ENCODE measurements around the gene AMPH. TPM values are rescaled to one million over a fixed set of nuclear protein-coding genes. Genes with fewer than 3 reads are reported as not detected.
"Not testable (repeated sequence)": the region's sequence is repeated elsewhere in the genome, so short reads cannot be mapped to it uniquely, and the experiment has no call there.

AMPH gene
- total RNA-seq, 1 donor from 2014 or later = 22.1 TPM

DNA sequence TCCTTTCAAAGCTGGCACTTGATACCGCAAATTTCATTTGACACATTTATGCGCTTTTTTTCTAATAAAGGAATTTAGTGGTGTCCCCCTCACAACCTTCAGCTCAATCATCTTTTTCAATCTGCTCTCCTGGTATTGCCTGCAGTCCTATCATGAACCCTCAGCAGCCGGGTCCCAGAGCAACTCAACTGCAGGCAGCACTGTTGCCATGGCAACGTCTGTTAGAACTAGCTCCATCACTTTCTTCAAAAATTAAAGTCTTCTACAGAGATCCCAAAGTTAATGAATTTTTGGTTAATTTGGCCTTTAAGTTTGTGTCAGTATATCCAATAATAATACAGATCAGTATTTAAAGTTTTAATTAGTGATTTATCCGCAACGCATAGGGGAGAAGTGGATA lies 221.6 kb downstream of the AMPH start:
- no peak for TF ChIP-seq CTCF (IDR thresholded peaks at IDR 0.05)
- Histone ChIP-seq H3K36me3 (no peaks in the 10 kb centered on the region), H3K4me1 (no peaks in the 10 kb centered on the region), H3K4me3 (no peak overlapping the region), H3K27ac (no peak overlapping the region), H3K9me3 (peaks cover 6 to 7% of the 10 kb centered on the region in 2 donors), H3K27me3 (no peaks in the 10 kb centered on the region)
- intact Hi-C loops (cut with DNase I) = no loop called here
- no peak for DNase-seq (ENCODE audit: low spot score in 2 of 2)

- no peaks in the 10 kb centered on the region for H3K9me3 ChIP-seq
- TF ChIP-seq CTCF (IDR thresholded peaks at IDR 0.05) = peak; percentile 37 to 84 (median 72)
- no peak overlapping the region for H3K4me3 ChIP-seq
- H3K27ac ChIP-seq = no peak overlapping the region
- no peaks in the 10 kb centered on the region for H3K27me3 ChIP-seq
- H3K4me1 ChIP-seq = no peaks in the 10 kb centered on the region
- H3K36me3 ChIP-seq = no peaks in the 10 kb centered on the region
- intact Hi-C loops (cut with DNase I) = loop anchor here (2.0 to 5.0 kb wide), 2 partner anchors 262 to 348 kb away; no protein-coding TSS in a partner anchor
- DNase-seq (ENCODE audit: low spot score in 2 of 2) = peak in 1 of 2 donors; percentile 65
Measured at GRCh38 chr7:38398725-38399321, 232.3 kb downstream of the AMPH start.

- Histone ChIP-seq H3K36me3 (no peaks in the 10 kb centered on the region), H3K4me1 (no peaks in the 10 kb centered on the region), H3K27me3 (no peaks in the 10 kb centered on the region), H3K9me3 (no peaks in the 10 kb centered on the region), H3K27ac (no peak overlapping the region), H3K4me3 (no peak overlapping the region)
- DNase-seq (ENCODE audit: low spot score in 2 of 2) = no peak
- intact Hi-C loops (cut with DNase I) = loop anchor here (5.0 kb wide), 1 partner anchor 350 kb away; no protein-coding TSS in a partner anchor
- no peak for TF ChIP-seq CTCF (IDR thresholded peaks at IDR 0.05)
Measured at GRCh38 chr7:38396852-38397251, 234.3 kb downstream of the AMPH start.

GRCh38 chr7:38395921-38396552 lies 235.1 kb downstream of the AMPH start:
- not testable (repeated sequence) for H3K4me3 ChIP-seq; H3K9me3 ChIP-seq; H3K36me3 ChIP-seq; H3K4me1 ChIP-seq; H3K27me3 ChIP-seq; DNase-seq (ENCODE audit: low spot score in 2 of 2); H3K27ac ChIP-seq
- intact Hi-C loops (cut with DNase I) = loop anchor here (5.0 kb wide), 1 partner anchor 351 kb away; no protein-coding TSS in a partner anchor

DNA sequence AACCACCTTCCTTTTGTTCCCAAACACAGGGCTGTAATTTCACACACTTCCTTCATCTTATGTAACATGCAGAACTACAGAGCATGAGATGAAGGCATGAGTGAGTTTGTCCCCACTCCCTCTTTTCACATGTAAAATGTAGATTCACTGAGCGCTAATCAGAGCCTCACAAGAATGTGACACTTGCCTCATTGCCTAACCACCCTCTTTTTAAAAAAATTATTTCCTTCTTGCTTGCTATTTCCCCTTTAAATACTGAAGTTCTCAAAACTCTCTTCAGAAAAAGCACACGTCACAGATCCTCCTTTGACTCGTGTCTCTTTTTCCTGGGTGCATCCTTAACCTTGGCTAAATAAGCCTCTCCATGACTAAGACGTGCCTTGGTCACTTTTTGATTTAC lies 236.5 kb downstream of the AMPH start:
- Histone ChIP-seq H3K27ac (no peak overlapping the region), H3K36me3 (no peaks in the 10 kb centered on the region), H3K9me3 (no peaks in the 10 kb centered on the region), H3K4me3 (no peak overlapping the region), H3K4me1 (no peaks in the 10 kb centered on the region), H3K27me3 (no peaks in the 10 kb centered on the region)
- no peak for DNase-seq (ENCODE audit: low spot score in 2 of 2)
- TF ChIP-seq CTCF (IDR thresholded peaks at IDR 0.05) = no peak
- intact Hi-C loops (cut with DNase I) = loop anchor here (5.0 kb wide), 1 partner anchor 353 kb away; no protein-coding TSS in a partner anchor

- no peaks in the 10 kb centered on the region for H3K4me1 ChIP-seq
Measured at GRCh38 chr7:38393874-38394273, 237.3 kb downstream of the AMPH start.

More at GRCh38 chr7:38393874-38394273, 237.3 kb downstream of the AMPH start:
- Histone ChIP-seq H3K27me3 (no peaks in the 10 kb centered on the region), H3K4me3 (no peak overlapping the region), H3K36me3 (no peaks in the 10 kb centered on the region), H3K9me3 (no peaks in the 10 kb centered on the region), H3K27ac (no peak overlapping the region)
- TF ChIP-seq CTCF (IDR thresholded peaks at IDR 0.05) = no peak
- no peak for DNase-seq (ENCODE audit: low spot score in 2 of 2)
- intact Hi-C loops (cut with DNase I) = no loop called here

All from ascending aorta (tissue), 2 donors.